GM19455 (cell line): Measurements from ENCODE around the gene CDY1B.
"Not testable (repeated sequence)": the region's sequence is repeated elsewhere in the genome, so short reads cannot be mapped to it uniquely, and the experiment has no call there.

Source experiments
- ATAC-seq: cut with Tn5 transposase; IDR thresholded peaks from one replicate; pipeline ENCODE4 v1.9.1; 2021; ENCODE audit not compliant: unreplicated experiment

CDY1B gene, protein sequence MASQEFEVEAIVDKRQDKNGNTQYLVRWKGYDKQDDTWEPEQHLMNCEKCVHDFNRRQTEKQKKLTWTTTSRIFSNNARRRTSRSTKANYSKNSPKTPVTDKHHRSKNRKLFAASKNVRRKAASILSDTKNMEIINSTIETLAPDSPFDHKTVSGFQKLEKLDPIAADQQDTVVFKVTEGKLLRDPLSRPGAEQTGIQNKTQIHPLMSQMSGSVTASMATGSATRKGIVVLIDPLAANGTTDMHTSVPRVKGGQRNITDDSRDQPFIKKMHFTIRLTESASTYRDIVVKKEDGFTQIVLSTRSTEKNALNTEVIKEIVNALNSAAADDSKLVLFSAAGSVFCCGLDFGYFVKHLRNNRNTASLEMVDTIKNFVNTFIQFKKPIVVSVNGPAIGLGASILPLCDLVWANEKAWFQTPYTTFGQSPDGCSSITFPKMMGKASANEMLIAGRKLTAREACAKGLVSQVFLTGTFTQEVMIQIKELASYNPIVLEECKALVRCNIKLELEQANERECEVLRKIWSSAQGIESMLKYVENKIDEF

DNA sequence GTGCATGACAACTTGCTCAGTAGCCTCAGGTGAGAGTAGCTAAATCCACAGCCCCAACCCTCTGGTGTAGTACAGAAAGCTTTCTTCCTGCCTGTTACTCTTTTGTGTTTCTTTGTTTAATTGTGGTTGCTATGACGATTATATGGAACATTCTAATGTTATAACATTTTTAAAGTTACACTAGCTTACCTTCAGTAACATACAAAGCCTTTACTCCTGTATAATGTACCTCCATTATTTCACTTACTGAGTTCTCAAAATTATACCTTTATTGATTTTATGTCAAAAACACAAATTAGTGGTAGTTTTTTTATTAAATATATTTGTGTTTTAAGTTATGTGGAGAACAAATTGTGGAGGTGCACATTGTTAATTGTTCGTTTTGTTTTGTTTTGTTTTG lies at the start of gene CDY1B:
Gene CDY1B, minus strand, starts transcription at position 101 of the 400 bp plus-strand sequence. CDS start 331 bp downstream, outside the sequence.
- not testable (repeated sequence) for ATAC-seq

- not testable (repeated sequence) for ATAC-seq
These were observed 1.7 kb upstream of the CDY1B start for GRCh38 chrY:24049525-24049924.

- ATAC-seq: not testable (repeated sequence)
These were observed 4.6 kb downstream of the CDY1B start for GRCh38 chrY:24043209-24043608.

- ATAC-seq: not testable (repeated sequence)
These were observed 8.7 kb downstream of the CDY1B start for GRCh38 chrY:24039008-24039718.

- not testable (repeated sequence) for ATAC-seq
These were observed 21.4 kb downstream of the CDY1B start for GRCh38 chrY:24026212-24027103.
